NCI-H226 (cell line): Measurements from ENCODE around the gene JARID2.

Experiments
- DNase-seq: peaks from one replicate; pipeline ENCODE4 v3.0.0-alpha.2; 2015

Gene JARID2

DNA sequence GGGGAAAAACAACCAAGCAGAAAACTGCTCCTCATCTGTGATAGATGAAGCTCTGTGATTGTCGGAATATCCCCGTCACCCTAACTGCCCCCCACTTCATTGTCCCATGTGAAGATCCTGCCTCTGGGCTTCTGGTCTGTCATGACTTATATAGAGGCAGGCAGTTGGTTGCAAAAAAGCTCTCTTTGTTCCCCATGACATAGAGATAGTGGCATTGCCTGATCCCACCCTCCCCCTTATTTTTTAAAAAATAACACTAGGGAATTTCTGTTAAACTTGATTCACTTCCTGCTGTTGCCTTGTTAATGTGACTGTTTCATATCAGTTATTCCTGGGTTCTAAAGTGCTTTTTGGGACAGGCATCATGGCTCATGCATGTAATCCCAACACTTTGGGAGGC, 203.1 kb downstream of the JARID2 start:
- DNase-seq = no peak

DNA sequence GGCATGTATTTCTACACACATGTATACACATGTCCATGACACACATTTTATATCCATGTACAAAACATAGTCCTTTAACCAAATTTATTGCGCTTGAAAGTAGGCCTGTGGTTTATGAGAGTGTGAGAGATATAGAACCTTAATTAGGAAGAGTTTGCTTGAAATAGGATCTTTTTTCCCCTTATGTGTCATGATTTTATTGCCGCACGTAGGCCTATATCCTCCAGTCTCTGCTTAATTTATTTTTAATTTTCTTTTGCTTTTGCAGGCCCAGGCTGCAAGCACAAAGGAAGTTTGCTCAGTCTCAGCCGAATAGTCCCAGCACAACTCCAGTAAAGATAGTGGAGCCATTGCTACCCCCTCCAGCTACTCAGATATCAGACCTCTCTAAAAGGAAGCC, 205.9 kb downstream of the JARID2 start:
- DNase-seq = no peak

DNA sequence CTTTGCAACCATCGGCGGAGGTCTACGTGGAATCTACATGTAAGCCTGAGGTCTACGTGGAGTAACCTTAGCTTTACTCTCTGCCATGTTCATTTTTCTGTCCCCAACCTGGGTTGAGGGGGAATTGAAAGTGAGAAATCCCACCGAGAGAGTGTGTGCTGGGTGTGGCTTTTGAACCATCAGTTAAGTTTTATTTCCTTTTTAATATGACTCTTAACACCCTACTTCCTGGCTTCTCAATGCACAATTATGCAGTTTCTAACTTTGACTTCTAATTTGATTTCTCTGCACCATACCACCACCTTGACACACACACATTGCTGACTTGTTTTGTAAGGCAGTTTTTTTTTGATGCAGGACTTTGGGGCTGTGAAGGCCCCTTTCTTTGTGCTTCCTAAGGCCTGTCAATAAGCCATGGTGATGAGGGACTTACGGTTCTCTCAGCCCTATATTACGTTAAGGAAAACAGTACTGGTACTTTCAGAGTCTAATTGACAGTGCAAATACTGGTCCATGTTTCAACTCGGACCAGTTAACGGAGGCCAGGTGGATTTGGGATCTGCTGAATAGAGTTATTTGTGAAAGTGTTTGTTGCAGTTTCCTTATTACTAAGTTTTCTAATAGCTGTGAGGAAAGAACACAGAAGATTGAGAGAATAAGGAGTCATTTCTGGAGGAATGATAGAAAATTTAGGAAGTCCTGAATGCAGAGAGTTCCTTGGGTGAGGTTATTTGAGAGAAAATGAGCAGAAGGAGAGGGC, 206.5 kb downstream of the JARID2 start:
- DNase-seq = no peak

DNA sequence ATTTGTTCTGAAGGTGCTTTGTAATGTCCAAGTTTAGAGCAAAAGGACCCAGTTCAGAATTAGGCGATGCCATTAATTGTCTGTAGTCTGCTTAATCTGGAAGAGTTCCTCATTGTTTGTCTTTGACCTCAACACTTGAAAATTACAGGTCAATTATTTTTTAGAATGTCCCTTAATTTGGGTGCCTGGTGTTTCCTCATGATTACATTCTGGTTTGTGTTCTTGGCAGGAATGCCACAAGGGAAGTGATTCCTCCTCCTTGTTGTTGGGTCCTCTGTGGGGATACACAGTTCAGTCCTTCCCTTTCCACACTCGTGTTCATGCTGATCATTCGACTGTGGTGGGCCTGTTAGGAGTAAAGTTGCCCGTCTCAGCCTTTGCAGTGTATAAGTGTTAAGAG, 207.3 kb downstream of the JARID2 start:
- no peak for DNase-seq

DNA sequence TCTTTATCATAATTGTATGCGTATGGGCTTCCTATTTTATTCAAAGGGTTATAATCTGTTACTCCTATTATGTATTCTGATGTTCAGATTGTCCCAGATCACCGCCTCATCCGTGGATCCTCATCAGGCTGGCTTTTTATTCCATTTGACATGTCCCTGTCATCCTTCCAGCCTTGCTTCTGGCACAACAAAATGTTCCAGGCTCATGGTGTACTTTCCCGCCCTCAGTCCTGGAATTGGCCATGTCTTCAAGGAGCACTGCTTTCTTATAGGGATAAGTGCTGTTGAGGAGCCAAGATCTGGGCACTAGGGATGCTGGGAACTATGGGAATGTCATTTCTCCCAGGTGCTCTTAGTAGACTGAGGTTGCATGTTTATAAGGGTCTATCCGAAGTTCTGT, 207.8 kb downstream of the JARID2 start:
- DNase-seq = no peak

DNA sequence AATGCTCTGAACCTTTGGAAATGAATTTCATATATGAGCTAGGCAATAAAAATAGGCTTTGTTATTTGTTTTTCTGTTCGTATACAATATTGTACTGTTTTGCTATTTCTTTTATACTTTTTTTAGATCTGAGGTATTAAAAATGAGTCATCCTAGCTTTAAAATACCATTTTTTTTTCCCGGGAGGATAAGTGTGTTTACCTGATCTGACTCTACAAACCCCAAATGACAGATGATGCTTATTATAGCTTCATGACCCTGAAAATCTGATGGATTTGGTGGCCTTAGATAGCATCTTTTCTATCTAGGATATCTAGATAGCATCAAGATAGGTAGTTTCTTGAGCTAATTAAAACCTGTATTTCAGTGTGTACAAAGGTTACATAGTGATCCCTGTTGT, 210.6 kb downstream of the JARID2 start:
- DNase-seq = no peak

DNA sequence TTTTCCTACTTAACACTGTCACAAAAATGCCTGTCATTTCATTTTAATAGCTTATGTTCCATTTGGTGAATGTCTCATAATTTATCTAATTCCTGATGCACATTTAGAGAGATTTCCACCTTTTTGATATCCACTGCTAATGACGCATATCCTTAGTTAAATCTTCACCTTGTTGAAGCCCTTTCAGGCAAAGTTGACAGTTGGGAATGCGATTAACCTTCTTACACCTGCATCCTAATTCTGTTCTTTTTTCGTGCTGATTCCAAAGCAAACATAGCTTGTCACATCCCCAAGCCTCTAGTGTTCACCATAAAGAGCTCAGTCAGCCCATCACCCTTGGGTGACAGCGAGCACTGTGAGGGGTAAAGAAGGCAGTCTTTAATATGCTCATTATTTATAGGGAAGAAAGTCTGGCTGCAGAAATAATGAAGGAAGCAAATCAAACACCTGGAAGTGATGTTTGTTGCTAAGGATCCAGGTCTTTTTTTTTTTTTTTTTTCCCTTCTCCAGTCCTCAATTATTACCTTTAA, 211.3 kb downstream of the JARID2 start:
- no peak for DNase-seq

DNA sequence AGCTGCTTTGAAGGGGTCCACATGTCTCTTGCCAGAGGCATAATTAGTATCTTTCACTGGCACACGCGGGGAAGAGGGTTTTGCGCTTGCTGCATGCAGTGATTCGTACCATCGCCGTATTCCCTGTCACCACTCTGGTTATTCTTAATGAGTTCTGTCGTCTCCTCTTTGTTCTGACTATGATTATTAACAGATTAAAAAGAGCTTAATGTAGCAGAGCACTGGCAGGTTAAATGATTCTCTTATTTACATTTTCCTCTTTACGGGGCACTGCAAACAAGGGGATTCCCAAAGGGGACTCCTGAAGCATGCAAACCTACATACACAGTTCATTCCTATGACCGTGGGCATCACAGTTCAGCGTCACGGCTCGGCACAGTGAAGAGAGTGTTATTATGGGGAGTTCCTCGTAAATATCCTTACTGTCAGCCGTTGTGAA, 212.2 kb downstream of the JARID2 start:
- DNase-seq = no peak

DNA sequence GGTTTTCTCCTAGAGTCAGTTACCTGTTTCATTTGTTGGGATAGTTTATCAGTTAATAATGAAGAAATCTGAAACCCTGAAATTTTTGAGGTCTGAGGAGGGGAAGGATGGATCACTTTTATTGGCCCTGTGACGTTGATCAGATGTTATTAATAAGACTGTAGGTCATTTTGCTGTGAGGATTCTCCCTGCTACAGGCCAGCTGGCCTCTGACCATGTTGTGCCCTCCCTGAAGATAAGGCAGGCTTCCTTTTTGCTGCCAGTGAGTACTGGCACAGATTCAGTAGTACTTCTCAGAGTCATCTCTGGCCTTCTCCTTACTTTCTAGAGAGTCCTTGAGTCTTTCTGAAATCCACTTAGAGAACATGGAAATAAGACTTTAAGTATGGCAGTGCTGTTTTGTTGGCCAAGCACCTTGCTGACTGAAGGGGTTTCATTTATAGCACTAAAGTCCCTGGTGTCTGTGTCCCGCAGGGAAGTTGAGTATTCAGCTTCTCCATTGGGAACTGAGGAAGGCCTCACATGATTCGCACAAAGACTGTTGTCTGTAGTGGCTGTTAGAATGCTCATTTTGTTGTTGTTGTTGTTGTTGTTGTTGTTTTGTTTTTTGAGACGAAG, 214.3 kb downstream of the JARID2 start:
- DNase-seq = no peak

DNA sequence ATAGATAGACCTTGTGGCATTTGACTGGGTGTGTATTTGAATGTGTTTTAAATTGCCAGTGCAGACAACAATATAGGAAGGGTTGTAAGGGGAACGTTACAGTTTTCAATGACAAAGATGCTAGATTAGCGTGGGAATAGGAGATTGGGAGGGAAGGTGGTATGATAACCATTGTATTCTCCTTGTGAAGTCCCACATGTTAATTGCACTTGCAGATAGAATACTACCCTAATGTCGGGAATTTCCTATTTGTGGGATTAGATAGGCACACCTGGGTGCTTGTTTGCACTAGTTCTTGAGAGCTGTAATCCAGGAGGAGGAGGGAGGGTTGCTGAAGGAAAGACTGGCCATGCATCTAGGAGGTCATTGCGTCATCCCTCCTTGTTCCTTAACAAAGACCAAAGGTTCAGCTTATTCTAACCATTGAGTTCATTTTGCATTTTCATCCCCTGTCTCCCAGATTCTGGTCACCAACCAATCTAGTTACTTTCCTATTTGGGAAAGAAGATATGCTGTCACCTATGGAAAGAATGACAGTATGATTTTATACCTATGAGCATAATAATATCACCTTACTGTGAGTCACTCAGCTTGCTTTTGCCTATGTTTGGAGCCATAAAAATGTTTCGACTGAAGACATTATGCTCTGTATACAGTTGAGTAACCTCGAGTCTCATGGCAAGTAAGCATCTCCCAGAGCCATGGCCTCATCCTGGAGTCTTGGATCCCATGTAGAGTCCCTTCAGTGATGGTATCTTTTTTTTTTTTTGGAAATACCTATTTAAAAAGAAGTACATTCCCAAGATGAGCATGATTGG, 215.5 kb downstream of the JARID2 start:
- no peak for DNase-seq

DNA sequence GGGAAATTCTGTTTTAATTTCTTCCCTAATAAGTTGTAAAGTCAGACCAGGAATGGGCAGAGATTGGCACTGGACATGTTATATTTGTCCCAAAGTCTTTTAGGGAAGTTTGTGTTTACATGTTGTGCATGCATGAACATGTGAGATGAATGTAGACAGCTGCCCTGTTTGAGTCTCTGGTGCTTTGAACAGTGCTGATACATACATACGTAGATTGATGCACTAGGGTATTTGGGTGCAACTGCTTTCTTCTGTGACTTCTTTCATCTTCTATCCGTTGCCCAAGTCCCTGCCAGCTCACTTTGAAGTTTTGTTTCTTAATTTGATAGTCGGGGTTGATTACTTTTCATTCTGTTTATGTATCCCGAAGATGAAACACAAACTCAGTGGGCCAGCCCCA, 216.4 kb downstream of the JARID2 start:
- no peak for DNase-seq

DNA sequence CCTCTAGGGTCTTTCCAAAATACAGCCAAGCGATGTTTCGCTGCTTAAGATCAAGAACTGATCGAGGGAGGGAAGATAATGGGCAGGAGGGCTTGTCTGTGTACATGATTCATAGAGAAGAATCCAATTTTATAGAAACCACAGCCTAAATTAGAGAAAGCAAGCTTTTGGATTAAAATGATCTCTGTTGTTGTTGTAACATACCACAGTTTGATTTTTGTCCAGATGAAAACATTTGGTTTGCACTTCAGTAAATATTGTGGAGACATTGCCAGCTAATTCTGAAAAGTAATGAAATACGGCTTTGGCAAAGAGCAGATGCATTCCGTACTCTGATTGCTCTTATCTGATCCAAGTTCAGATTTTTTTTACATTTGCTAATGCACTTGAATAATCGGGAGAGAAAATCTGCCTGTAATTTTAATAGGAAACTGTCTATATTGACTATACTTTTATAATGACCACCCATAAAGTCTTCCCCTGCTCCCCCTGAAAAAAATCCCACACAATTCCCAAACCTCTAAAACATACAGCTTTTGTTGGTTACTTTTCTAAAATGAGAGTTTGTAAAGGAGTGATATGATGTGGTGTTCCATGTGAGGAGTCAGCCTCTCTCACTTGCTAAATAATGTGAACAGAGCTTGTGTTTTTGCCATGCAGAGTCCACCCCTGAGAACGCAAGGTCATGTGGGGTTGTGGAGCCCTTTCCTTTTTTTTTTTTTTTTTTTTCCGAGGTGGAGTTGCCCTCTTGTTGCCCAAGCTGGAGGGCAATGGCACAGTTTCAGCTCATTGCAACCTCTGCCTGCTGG, 217.1 kb downstream of the JARID2 start:
- DNase-seq = no peak

DNA sequence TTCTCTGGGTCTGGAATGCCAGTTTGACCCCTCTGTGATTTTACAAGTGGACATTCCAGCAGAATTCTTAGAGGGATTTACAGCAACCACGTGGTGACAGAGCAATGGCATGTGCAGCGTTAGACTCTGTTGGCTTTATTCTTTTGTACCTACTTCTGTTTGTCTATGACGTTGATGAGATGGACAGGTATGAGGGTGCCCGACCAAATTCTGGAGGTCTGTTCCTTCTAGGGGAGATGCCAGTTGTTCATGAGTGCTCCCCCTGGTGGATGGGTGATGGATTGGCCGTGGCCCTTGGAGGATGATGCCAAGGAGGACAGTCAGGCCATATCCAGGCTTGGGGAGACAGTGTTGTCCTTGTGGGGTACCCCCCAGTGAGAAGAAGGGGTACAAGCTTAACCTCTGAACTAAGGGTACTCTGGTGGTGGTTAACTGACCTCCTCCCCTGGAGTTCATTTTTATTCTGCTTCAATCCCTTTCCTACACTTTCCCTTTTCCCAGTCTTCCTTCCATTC, 218.4 kb downstream of the JARID2 start:
- DNase-seq = no peak

DNA sequence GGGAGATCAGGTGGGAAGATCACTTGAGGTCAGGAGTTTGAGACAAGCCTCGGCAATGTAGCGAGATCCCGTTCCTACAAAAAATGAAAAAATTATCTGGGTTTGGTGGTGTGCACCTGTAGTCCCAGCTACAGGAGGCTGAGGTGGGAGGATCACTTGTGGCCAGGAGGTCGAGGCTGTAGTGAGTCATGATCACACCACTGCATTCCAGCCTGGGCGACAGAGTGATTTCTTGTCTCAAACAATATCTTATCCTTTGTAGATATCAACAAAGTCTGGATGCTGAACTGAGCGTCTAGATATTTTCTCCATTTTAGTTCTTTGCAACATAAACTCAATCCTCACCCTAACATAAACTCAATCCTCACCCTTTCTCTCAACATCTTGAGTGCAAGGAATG, 219.3 kb downstream of the JARID2 start:
- peak; percentile 8 for DNase-seq

DNA sequence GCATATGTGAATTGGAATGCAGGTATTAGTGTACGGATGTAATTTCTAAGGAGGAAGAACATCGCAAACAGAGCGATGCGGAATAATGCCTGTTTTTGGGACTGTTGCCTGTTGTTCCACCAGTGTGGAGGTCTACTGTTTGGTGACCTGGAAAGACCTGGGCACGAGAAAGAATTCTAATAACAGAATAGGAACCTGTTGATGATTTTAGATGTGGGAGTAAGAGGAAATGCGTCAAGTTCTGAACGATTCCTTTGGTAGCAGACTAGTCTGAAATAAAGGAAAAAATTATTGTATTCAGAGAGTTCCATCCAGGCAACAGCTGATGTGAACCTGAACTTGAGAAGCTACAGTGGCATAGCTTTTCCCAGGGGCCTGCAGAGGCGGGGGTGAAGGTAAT, 224.9 kb downstream of the JARID2 start:
- DNase-seq = no peak

DNA sequence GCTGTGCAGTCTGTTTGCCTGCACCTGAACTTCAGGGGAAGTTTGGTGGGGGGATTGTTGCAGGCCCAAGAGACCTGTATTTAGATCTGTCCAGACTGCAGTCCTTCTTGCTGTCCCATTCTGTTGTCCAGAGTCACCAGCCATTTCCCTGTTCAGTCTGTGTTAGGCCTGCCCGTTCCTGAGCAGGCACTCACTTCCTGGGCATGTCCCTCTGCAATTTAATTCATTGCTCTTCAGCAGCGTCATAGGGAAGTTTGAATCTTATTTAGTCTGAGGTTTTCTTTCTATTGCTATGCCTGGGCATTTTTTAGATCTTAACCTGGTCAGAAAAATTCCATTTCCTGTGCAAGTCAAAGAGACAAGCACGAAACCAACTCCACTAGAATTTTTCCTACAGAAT, 226.8 kb downstream of the JARID2 start:
- no peak for DNase-seq

DNA sequence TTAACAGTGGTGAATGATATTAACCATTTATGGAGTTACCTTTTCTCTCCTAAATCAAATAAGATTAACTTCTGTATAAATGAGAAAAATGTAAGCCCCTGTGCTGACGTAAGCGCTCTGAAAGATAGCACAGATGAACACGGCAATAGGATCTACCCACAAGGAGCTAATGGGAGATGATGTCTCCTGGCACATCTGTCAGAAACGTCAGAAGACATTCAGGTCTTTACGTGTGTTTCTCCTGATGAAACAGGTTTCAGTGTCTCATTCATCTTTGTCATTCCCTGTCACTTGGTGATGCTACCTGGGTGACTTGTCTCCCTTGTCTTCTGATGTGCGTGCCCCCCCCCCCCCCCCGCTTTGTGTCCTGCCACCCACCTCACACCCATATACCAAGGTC, 227.3 kb downstream of the JARID2 start:
- no peak for DNase-seq

DNA sequence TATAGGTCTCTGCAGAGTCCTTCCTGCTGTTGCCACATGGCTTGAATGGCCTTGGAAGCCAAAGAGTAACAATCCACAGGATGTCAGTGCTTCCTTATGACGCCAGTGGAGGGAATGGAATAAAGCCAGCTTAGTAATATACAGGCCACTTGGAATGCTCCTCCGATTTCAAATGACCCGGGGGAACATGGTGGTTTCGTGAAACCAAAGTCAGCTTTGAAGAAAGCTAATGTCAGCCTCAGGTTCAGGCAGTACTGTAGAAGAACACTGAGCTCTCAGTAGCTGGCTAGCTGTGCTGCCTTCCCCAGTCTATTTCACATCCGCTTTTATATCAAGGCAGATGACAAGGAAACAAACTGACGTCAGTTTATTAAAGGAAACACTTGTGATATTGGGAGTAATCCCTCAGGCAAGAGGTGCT, 227.9 kb downstream of the JARID2 start:
- DNase-seq = no peak

DNA sequence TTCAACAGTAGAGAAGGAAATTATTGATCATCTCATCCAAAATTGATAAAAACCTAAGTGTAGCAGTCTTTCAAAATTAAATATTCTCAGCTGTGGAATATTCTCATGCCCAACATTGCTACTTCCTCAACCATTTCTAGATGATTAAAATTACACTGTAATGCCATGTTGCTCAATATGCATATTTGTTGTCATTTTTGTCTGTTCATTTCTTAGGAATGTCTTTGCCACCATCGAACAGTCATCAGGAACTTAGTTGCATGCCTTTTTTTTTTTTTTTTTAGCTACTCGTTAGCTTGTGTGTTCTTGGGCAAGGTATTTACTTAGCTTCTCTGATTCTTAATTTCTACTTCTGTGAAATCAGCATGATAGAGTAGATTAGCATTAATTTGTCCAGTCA, 228.3 kb downstream of the JARID2 start:
- DNase-seq = no peak

DNA sequence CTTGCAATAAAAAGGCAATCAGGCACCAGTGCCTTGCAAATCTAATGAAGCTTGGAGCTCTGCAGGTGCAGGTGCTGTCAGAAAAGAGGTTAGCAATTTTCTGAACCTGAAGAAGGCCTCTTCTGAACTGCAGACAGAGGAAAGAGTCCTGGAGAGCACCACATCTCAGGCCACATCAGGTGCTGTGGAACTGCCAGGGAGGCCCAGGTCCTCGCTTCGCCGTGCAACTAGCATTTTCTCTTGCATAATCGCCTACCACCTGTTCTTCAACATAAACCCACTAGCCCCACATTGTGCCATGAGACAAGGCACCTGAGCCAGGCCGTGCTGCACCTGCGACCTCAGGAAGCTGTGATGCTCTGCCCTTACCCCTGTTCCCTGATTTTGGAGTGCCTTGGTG, 229.4 kb downstream of the JARID2 start:
- no peak for DNase-seq

DNA sequence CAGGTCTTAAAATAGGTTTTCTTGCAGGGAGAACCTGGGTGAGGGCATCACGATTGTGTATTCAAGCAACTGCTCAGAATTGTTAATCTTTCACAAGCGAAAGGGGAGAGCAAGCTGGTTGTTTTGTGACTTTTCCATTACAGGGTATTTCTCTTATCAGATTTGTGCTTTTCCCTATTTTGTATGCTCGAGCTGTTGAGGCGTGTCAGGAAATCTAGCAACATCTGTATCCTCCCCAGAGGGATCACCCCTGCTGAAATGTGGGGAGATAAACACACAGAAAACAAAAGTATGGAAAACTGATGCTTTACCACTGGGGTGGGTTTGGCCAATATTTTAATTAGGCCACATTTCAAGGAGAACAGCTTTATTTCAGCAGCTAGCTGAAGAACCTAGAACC, 230.0 kb downstream of the JARID2 start:
- no peak for DNase-seq

DNA sequence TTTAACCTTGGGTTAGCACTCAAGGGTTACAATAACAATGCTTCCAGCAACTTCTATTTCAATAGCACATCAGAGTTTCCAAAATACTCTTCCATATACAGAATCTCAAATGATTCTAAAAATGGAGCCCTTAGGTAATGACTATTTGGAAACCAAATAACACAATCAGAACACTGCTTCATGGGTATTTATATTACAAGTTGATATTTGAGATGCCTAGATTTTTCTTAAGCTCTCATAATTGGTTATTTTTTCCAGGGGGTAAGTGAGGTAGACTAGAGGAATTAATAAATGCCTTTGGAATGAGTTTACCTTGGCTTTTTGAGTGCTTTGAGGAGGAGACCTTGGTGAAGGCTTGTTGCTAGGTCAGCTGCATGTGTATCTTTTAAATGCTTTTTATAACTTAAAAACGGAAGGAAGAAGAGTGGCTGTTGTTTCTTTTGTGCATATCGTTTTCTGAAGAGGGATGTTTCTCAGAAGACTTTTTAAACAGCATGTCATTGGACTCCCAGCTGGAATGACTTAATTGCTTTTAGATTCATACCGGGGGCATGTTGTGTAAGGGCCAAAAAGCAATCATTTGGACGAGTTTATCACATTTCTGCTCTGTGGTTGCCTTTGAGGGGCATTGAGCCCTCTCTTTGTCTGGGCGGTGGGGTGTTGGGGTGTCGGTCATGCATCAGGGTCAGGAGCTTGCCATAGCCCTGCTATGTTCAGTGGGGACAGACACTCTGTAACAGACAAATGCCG, 230.9 kb downstream of the JARID2 start:
- no peak for DNase-seq
